Esophagus muscularis mucosa (tissue), 4 donors: ENCODE measurements around the gene ZNF687. TPM values are rescaled to one million over a fixed set of nuclear protein-coding genes. Genes with fewer than 3 reads are reported as not detected.
"Not testable (repeated sequence)": the region's sequence is repeated elsewhere in the genome, so short reads cannot be mapped to it uniquely, and the experiment has no call there.

Experiments
- DNase-seq: peaks from one replicate; pipeline ENCODE4 v3.0.0-alpha.2; 2017; ENCODE audit errors: extremely low spot score
- H3K27ac ChIP-seq, 4 donors: fragments of 200-600 bp; sonication (generic); replicated peaks in 1 of 4; 1 replicate in 3 of 4; 2 replicates in 1 of 4; pipeline ENCODE4 v1.5.1; 2016 to 2019; ENCODE audit warnings: mild to moderate bottlenecking in 1 of 4
- H3K27me3 ChIP-seq, 4 donors: fragments of 200-600 bp; sonication (generic); one replicate each; pipeline versions ENCODE4 v1.5.1 to v1.6.0; 2016 to 2019
- H3K36me3 ChIP-seq, 4 donors: fragments of 200-600 bp; sonication (generic); one replicate each; pipeline ENCODE4 v1.5.1; 2016 to 2019
- H3K4me1 ChIP-seq, 4 donors: fragments of 200-600 bp; sonication (generic); one replicate each; pipeline ENCODE4 v1.5.1; 2016 to 2019
- H3K4me3 ChIP-seq, 4 donors: fragments of 200-600 bp; sonication (generic); 1 replicate in 2 of 4; 2 replicates in 2 of 4; pipeline ENCODE4 v1.5.1; 2016 to 2019; ENCODE audit warnings: mild to moderate bottlenecking in 4 of 4, moderate library complexity in 1 of 4
- H3K9me3 ChIP-seq, 4 donors: fragments of 200-600 bp; sonication (generic); 1 replicate in 3 of 4; 2 replicates in 1 of 4; pipeline ENCODE4 v1.5.1; 2016 to 2019
- CTCF ChIP-seq, 3 experiments: fragments of 200-600 bp in 2 of 3; fragments of 450-650 bp in 1 of 3; sonication (generic) in 2 of 3; IDR thresholded peaks; one replicate each; pipeline ENCODE4 v1.5.1; 2017 to 2019; ENCODE audit warnings: antibody characterized with exemption in 3 of 3, mild to moderate bottlenecking in 2 of 3, moderate library complexity in 1 of 3
- EP300 ChIP-seq: sonication (generic); formaldehyde crosslinking; IDR thresholded peaks from one replicate; pipeline ENCODE4 v1.6.1; 2017; ENCODE audit warnings: antibody characterized with exemption
- POLR2A ChIP-seq: fragments of 450-650 bp; IDR thresholded peaks from one replicate; pipeline ENCODE4 v1.6.1; 2017; ENCODE audit warnings: antibody characterized with exemption, moderate library complexity, mild to moderate bottlenecking, low read depth
- POLR2AphosphoS5 ChIP-seq, 2 donors: sonication (generic); formaldehyde crosslinking; IDR thresholded peaks; one replicate each; pipeline ENCODE4 v1.6.1; 2017; ENCODE audit warnings: antibody characterized with exemption in 2 of 2
- WGBS: methylation state at CpG from one replicate; pipeline ENCODE4 v1.1.5; 2018; 5-methylcytosine and 5-hydroxymethylcytosine counted together
- intact Hi-C: fragments of 100-400 bp; cut with DNase I; formaldehyde crosslinking; loops from one replicate; pipeline ENCODE4 v1.15.1; 2023
- total RNA-seq, 4 donors: library from RNA; depleted of rRNA; stranded (reverse); fragments of >200 nt; gene quantifications; one replicate each; pipeline versions ENCODE4 v1.1.0 to v1.2.1, GENCODE V29; 2016

The ZNF687 gene
- total RNA-seq, 4 donors from 2014 or later = 16.6 to 28.6 (median 23.1) TPM

GRCh38 chr1:151267760-151268159, 14.3 kb upstream of the ZNF687 start:
- 73% methylated on average over 4 of the region's 4 CpGs for WGBS
- Histone ChIP-seq H3K9me3 (no peaks in the 10 kb centered on the region), H3K27ac (no peak overlapping the region), H3K36me3 (peaks cover 38 to 81% (median 77%) of the 10 kb centered on the region in 4 donors), H3K27me3 (no peaks in the 10 kb centered on the region), H3K4me3 (no peak overlapping the region), H3K4me1 (no peaks in the 10 kb centered on the region)
- intact Hi-C loops = no loop called here
- TF ChIP-seq CTCF (IDR thresholded peaks at IDR 0.05) = no peak
- no peak for DNase-seq

- Histone ChIP-seq H3K27ac (no peak overlapping the region), H3K4me1 (no peaks in the 10 kb centered on the region), H3K9me3 (no peaks in the 10 kb centered on the region), H3K36me3 (peaks cover 0 to 19% (median 15%) of the 10 kb centered on the region in 4 donors), H3K4me3 (no peak overlapping the region), H3K27me3 (no peaks in the 10 kb centered on the region)
- no peak for DNase-seq
- TF ChIP-seq POLR2AphosphoS5 (IDR thresholded peaks at IDR 0.05) (no peak), CTCF (IDR thresholded peaks at IDR 0.05) (no peak), POLR2A (no peak), EP300 (no peak)
- intact Hi-C loops = no loop called here
- 60% methylated on average over 3 of the region's 3 CpGs for WGBS
Measured at GRCh38 chr1:151273924-151274466, 8.1 kb upstream of the ZNF687 start.

- intact Hi-C loops, H3K4me1 ChIP-seq, H3K36me3 ChIP-seq, DNase-seq, H3K9me3 ChIP-seq, H3K4me3 ChIP-seq, H3K27me3 ChIP-seq, H3K27ac ChIP-seq: not testable (repeated sequence)
- 73% methylated on average over 5 of the region's 5 CpGs for WGBS
Measured at GRCh38 chr1:151275341-151275740, 6.8 kb upstream of the ZNF687 start.

GRCh38 chr1:151277249-151277648, 4.8 kb upstream of the ZNF687 start:
- H3K27ac ChIP-seq = no peak overlapping the region
- peaks cover 4 to 7% (median 6%) of the 10 kb centered on the region in 4 donors for H3K4me1 ChIP-seq
- no peaks in the 10 kb centered on the region for H3K27me3 ChIP-seq
- DNase-seq = no peak
- intact Hi-C loops = no loop called here
- no peak overlapping the region for H3K4me3 ChIP-seq
- TF ChIP-seq CTCF (IDR thresholded peaks at IDR 0.05) (no peak), POLR2AphosphoS5 (IDR thresholded peaks at IDR 0.05) (no peak), POLR2A (no peak), EP300 (no peak)
- no peaks in the 10 kb centered on the region for H3K36me3 ChIP-seq
- H3K9me3 ChIP-seq = no peaks in the 10 kb centered on the region
- 77% methylated on average over 2 of the region's 2 CpGs for WGBS

GRCh38 chr1:151281225-151281968, 702 bp upstream of the ZNF687 start:
- peak; percentile 100 for DNase-seq
- H3K4me3 ChIP-seq = peak overlapping the region; percentile 76 to 94 (median 90)
- TF ChIP-seq CTCF (IDR thresholded peaks at IDR 0.05) = peak; percentile 42 to 67 (median 43)
- TF ChIP-seq EP300 = no peak
- TF ChIP-seq POLR2AphosphoS5 (IDR thresholded peaks at IDR 0.05) = peak; percentile 89 to 91
- H3K4me1 ChIP-seq = peaks cover 21 to 36% (median 26%) of the 10 kb centered on the region in 4 donors
- H3K36me3 ChIP-seq = peaks cover 7 to 18% (median 16%) of the 10 kb centered on the region in 4 donors
- H3K9me3 ChIP-seq = no peaks in the 10 kb centered on the region
- H3K27ac ChIP-seq = peak overlapping the region; percentile 92 to 96 (median 94)
- intact Hi-C loops = no loop called here
- no peaks in the 10 kb centered on the region for H3K27me3 ChIP-seq
- WGBS = under 1% methylated on average over 25 of the region's 48 CpGs
